Stomach (tissue), 4 donors: ENCODE results near the gene FBXO9.

Experiments
- CTCF ChIP-seq, 7 experiments: fragments of 450-650 bp in 4 of 7; fragments of 200-600 bp in 3 of 7; sonication (generic) in 3 of 7; IDR thresholded peaks; one replicate each; pipeline ENCODE4 v1.5.1; 2016 to 2019; ENCODE audit warnings: antibody characterized with exemption in 7 of 7, control low read depth in 2 of 7, mild to moderate bottlenecking in 1 of 7
- EP300 ChIP-seq: sonication (generic); formaldehyde crosslinking; IDR thresholded peaks from one replicate; pipeline ENCODE4 v1.6.1; 2017; ENCODE audit warnings: antibody characterized with exemption
- POLR2A ChIP-seq, 4 donors: fragments of 450-650 bp; IDR thresholded peaks; one replicate each; pipeline ENCODE4 v1.6.1; 2016; ENCODE audit warnings: antibody characterized with exemption in 4 of 4, control low read depth in 2 of 4, mild to moderate bottlenecking in 1 of 4, moderate library complexity in 1 of 4

DNA sequence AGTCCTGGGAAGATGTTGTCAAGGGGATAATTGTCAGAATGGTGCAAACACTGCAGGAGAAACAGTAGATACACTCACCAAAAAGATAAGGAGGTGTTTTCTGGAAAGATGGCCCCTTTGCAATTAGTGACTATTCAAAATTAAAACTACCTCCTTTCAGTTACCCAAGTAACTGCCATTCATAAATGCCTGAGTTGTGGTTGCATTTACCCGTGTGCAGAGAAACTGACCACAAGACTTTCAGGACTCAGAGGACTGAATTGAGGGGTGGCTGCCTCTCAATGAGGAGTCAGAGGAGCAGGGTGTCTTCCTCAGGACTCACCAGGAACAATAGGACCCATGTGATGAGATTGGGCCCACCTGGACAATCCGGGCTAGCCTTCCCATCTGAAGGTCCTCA lies 44.4 kb downstream of the FBXO9 start:
- TF ChIP-seq CTCF (IDR thresholded peaks at IDR 0.05) = no peak
- TF ChIP-seq POLR2A (IDR thresholded peaks at IDR 0.05) = no peak
- TF ChIP-seq EP300 = no peak
